Measurements from ENCODE around the gene SEBOX.

DNA sequence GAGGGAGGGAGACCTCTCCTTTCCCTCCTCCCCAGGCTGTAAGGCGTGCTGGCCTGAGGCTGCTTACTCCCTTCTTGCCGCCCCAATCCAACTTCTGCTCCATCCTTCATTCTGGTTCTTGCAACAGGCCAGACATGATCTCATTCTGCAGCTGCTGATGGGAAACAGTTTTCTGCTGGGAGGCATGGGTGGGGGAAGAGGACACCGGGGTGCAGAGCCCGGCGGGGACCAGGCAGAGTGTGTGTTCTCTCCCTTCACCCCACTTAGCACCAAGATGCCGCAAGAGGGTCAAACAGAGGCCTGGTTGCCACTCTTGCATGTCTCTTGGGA is 7.9 kb upstream of the SEBOX start:
- TF ChIP-seq POLR2A (IDR thresholded peaks at IDR 0.05) (no peak), CTCF (IDR thresholded peaks at IDR 0.05) (no peak)
